SW480 (cell line): ENCODE measurements around the gene SMTN.
A peak's percentile ranks its signal among the peaks of the same experiment; 100 is the strongest.
"Not testable (repeated sequence)": the region's sequence is repeated elsewhere in the genome, so short reads cannot be mapped to it uniquely, and the experiment has no call there.

ENCODE experiments used
- DNase-seq: peaks from one replicate; pipeline ENCODE4 v3.0.0-alpha.2; 2016; ENCODE audit warnings: low spot score

SMTN gene

GRCh38 chr22:31104869-31105268 lies 23.8 kb downstream of the SMTN start:
- DNase-seq: no peak

GRCh38 chr22:31105282-31105929 lies 24.3 kb downstream of the SMTN start:
- DNase-seq: no peak

- DNase-seq: no peak
These were observed 25.0 kb downstream of the SMTN start for GRCh38 chr22:31106001-31106571.

- no peak for DNase-seq
These were observed 25.6 kb downstream of the SMTN start for GRCh38 chr22:31106731-31107177.

GRCh38 chr22:31107178-31107893 lies 26.2 kb downstream of the SMTN start, which contains the start of gene SELENOM:
Gene SELENOM (minus strand): TSS chr22:31107568. CDS start chr22:31107505, 63 bp downstream.
- DNase-seq: peak; percentile 95

- DNase-seq: no peak
These were observed 26.7 kb downstream of the SMTN start for GRCh38 chr22:31107894-31108218.

GRCh38 chr22:31112547-31113091 lies 31.5 kb downstream of the SMTN start:
- not testable (repeated sequence) for DNase-seq

GRCh38 chr22:31118046-31118820 lies 37.1 kb downstream of the SMTN start:
- no peak for DNase-seq

GRCh38 chr22:31119026-31119717 lies 38.1 kb downstream of the SMTN start:
- no peak for DNase-seq

- no peak for DNase-seq
These were observed 39.1 kb downstream of the SMTN start for GRCh38 chr22:31120230-31120629.

GRCh38 chr22:31120642-31121041 lies 39.5 kb downstream of the SMTN start:
- DNase-seq: no peak

- DNase-seq: no peak
These were observed 40.3 kb downstream of the SMTN start for GRCh38 chr22:31121403-31121802.

GRCh38 chr22:31122196-31122531 lies 41.0 kb downstream of the SMTN start:
- peak; percentile 8 for DNase-seq

GRCh38 chr22:31122532-31123291 lies 41.6 kb downstream of the SMTN start, which contains the start of gene INPP5J:
Gene INPP5J (plus strand): TSS chr22:31122966. CDS start chr22:31123015, 49 bp downstream.
- peak; percentile 56 for DNase-seq

- DNase-seq: no peak
These were observed 42.1 kb downstream of the SMTN start for GRCh38 chr22:31123292-31123602.

GRCh38 chr22:31124290-31124689 lies 43.2 kb downstream of the SMTN start:
- DNase-seq: no peak

- no peak for DNase-seq
These were observed 43.8 kb downstream of the SMTN start for GRCh38 chr22:31124811-31125465.

GRCh38 chr22:31125521-31126117 lies 44.5 kb downstream of the SMTN start:
- DNase-seq: no peak

GRCh38 chr22:31126128-31126868 lies 45.2 kb downstream of the SMTN start:
- DNase-seq: no peak

GRCh38 chr22:31126869-31127175 lies 45.7 kb downstream of the SMTN start:
- DNase-seq: no peak
